HG03442 (cell line): Measurements from ENCODE around the gene AKAP3.

ENCODE experiments used
- ATAC-seq: cut with Tn5 transposase; IDR thresholded peaks from one replicate; pipeline ENCODE4 v1.9.1; 2021; ENCODE audit warnings: mild to moderate bottlenecking, moderate library complexity; ENCODE audit not compliant: unreplicated experiment

Gene AKAP3

GRCh38 chr12:4603946-4604345 is 44.9 kb downstream of the AKAP3 start:
- no peak for ATAC-seq

- ATAC-seq, result no peak
These were observed 45.4 kb downstream of the AKAP3 start for GRCh38 chr12:4603421-4603820.

- ATAC-seq, result no peak
These were observed 53.0 kb downstream of the AKAP3 start for GRCh38 chr12:4595881-4596280.

- ATAC-seq, result no peak
These were observed 57.6 kb downstream of the AKAP3 start for GRCh38 chr12:4591180-4591687.

- ATAC-seq, result no peak
These were observed 58.9 kb downstream of the AKAP3 start for GRCh38 chr12:4589941-4590340.

GRCh38 chr12:4588916-4589315 is 59.9 kb downstream of the AKAP3 start:
- no peak for ATAC-seq

GRCh38 chr12:4587108-4587507 is 61.7 kb downstream of the AKAP3 start:
- no peak for ATAC-seq

- no peak for ATAC-seq
These were observed 62.4 kb downstream of the AKAP3 start for GRCh38 chr12:4586500-4586899.

GRCh38 chr12:4584896-4585295 is 64.0 kb downstream of the AKAP3 start:
- ATAC-seq, result no peak

- ATAC-seq, result no peak
These were observed 64.6 kb downstream of the AKAP3 start for GRCh38 chr12:4584281-4584680.

- ATAC-seq, result no peak
These were observed 68.6 kb downstream of the AKAP3 start for GRCh38 chr12:4580281-4580688.

- ATAC-seq, result no peak
These were observed 69.3 kb downstream of the AKAP3 start for GRCh38 chr12:4579305-4580102.

- ATAC-seq, result no peak
These were observed 76.2 kb downstream of the AKAP3 start for GRCh38 chr12:4572680-4573079.

- ATAC-seq, result no peak
These were observed 79.6 kb downstream of the AKAP3 start for GRCh38 chr12:4569261-4569660.

GRCh38 chr12:4567073-4567881 is 81.6 kb downstream of the AKAP3 start:
- ATAC-seq, result no peak

- ATAC-seq, result no peak
These were observed 82.4 kb downstream of the AKAP3 start for GRCh38 chr12:4566474-4566873.
